Natural killer cell (primary cell): ENCODE results near the gene KPNB1. TPM values are rescaled to one million over a fixed set of nuclear protein-coding genes. Genes with fewer than 3 reads are reported as not detected.

Experiments used
- ATAC-seq, 3 donors: fragments of 150-1000 bp in 2 of 3; fragments of 200-7000 bp in 1 of 3; cut with Tn5 transposase; 1 replicate in 1 of 3; 2 replicates in 2 of 3; pipeline ENCODE4 v1.10.0; 2021; ENCODE audit warnings: mild to moderate bottlenecking in 2 of 3, moderate library complexity in 2 of 3
- DNase-seq, 2 donors: peaks; one replicate each; pipeline versions ENCODE4 v3.0.0 to v3.0.0-alpha.2; 2013 to 2021; ENCODE audit warnings: mixed read lengths in 1 of 2
- H3K27ac ChIP-seq: one replicate; pipeline ENCODE4 v1.5.1; 2013; ENCODE audit warnings: mild to moderate bottlenecking, low read length
- H3K27me3 ChIP-seq: one replicate; pipeline ENCODE4 v1.6.1; 2013; ENCODE audit warnings: low read length; ENCODE audit not compliant: control insufficient read depth, insufficient read depth
- H3K36me3 ChIP-seq: one replicate; pipeline ENCODE4 v1.6.1; 2013; ENCODE audit warnings: low read length; ENCODE audit not compliant: control insufficient read depth, insufficient read depth
- H3K4me1 ChIP-seq: one replicate; pipeline ENCODE4 v1.6.1; 2013; ENCODE audit warnings: low read length; ENCODE audit not compliant: control insufficient read depth, insufficient read depth
- H3K4me3 ChIP-seq: one replicate; pipeline ENCODE4 v1.5.1; 2013; ENCODE audit warnings: low read length
- H3K9me3 ChIP-seq: one replicate; pipeline ENCODE4 v1.6.1; 2013; ENCODE audit warnings: low read length; ENCODE audit not compliant: control insufficient read depth, insufficient read depth
- H3K27ac Mint-ChIP-seq, 2 donors: one replicate each; pipeline ENCODE4 v1.8.0; 2022; ENCODE audit warnings: mild to moderate bottlenecking in 2 of 2, mixed read lengths in 2 of 2, moderate library complexity in 1 of 2
- H3K27me3 Mint-ChIP-seq, 2 donors: one replicate each; pipeline ENCODE4 v1.8.0; 2022; ENCODE audit warnings: low read depth in 2 of 2, mixed read lengths in 2 of 2
- H3K36me3 Mint-ChIP-seq: one replicate; pipeline ENCODE4 v1.8.0; 2022; ENCODE audit warnings: mixed read lengths
- H3K4me1 Mint-ChIP-seq, 2 donors: one replicate each; pipeline ENCODE4 v1.8.0; 2022; ENCODE audit warnings: mixed read lengths in 2 of 2
- H3K4me3 Mint-ChIP-seq: one replicate; pipeline ENCODE4 v1.8.0; 2022; ENCODE audit warnings: mild to moderate bottlenecking, moderate library complexity, mixed read lengths
- H3K9me3 Mint-ChIP-seq, 2 donors: one replicate each; pipeline ENCODE4 v1.8.0; 2022; ENCODE audit warnings: mixed read lengths in 2 of 2
- WGBS: methylation state at CpG from one replicate; pipeline ENCODE4 v1.1.7; 2013; ENCODE audit warnings: missing lambda C conversion rate; ENCODE audit not compliant: insufficient coverage; 5-methylcytosine and 5-hydroxymethylcytosine counted together
- intact Hi-C: fragments of 100-400 bp; cut with micrococcal nuclease; formaldehyde crosslinking; loops from one replicate; pipeline ENCODE4 v1.14.2; 2022
- total RNA-seq, 4 donors: library from RNA; stranded (reverse); fragments of 120-200 nt in 1 of 4; gene quantifications; one replicate each; pipeline versions ENCODE4 v1.2.3 to v1.2.4, GENCODE V29; 2013 to 2022
- TF ChIP-seq, protein P1 (sequence below): fragments of 200-600 bp; IDR thresholded peaks from one replicate; pipeline ENCODE4 v1.8.0; 2022; ENCODE audit warnings: antibody characterized with exemption

The KPNB1 gene
- total RNA-seq, 3 donors from 2014 or later (not counting 1 experiment from before 2014, with no cell fraction given): 236 to 273 (median 259) TPM

- no peaks in the 10 kb centered on the region for H3K9me3 ChIP-seq
- no peak overlapping the region for H3K4me3 ChIP-seq
- H3K36me3 ChIP-seq: no peaks in the 10 kb centered on the region
- DNase-seq (no peak), ATAC-seq (no peak)
- WGBS: 69% methylated on average over 4 of the region's 4 CpGs
- H3K27me3 ChIP-seq: no peaks in the 10 kb centered on the region
- no peaks in the 10 kb centered on the region for H3K9me3 Mint-ChIP-seq
- peak overlapping the region; percentile 54 for H3K27ac ChIP-seq
- peak overlapping the region; percentile 7 for H3K4me3 Mint-ChIP-seq
- no peaks in the 10 kb centered on the region for H3K36me3 Mint-ChIP-seq
- H3K27me3 Mint-ChIP-seq: no peaks in the 10 kb centered on the region
- TF ChIP-seq, protein P1, sequence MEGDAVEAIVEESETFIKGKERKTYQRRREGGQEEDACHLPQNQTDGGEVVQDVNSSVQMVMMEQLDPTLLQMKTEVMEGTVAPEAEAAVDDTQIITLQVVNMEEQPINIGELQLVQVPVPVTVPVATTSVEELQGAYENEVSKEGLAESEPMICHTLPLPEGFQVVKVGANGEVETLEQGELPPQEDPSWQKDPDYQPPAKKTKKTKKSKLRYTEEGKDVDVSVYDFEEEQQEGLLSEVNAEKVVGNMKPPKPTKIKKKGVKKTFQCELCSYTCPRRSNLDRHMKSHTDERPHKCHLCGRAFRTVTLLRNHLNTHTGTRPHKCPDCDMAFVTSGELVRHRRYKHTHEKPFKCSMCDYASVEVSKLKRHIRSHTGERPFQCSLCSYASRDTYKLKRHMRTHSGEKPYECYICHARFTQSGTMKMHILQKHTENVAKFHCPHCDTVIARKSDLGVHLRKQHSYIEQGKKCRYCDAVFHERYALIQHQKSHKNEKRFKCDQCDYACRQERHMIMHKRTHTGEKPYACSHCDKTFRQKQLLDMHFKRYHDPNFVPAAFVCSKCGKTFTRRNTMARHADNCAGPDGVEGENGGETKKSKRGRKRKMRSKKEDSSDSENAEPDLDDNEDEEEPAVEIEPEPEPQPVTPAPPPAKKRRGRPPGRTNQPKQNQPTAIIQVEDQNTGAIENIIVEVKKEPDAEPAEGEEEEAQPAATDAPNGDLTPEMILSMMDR: no peak
- H3K27ac Mint-ChIP-seq: peak overlapping the region; percentile 92 to 94
- peaks cover 80 to 88% of the 10 kb centered on the region in 2 donors for H3K4me1 Mint-ChIP-seq
- peaks cover 91% of the 10 kb centered on the region for H3K4me1 ChIP-seq
- intact Hi-C loops: no loop called here
These were observed 78.6 kb downstream of the KPNB1 start for GRCh38 chr17:47728214-47728877.

DNA sequence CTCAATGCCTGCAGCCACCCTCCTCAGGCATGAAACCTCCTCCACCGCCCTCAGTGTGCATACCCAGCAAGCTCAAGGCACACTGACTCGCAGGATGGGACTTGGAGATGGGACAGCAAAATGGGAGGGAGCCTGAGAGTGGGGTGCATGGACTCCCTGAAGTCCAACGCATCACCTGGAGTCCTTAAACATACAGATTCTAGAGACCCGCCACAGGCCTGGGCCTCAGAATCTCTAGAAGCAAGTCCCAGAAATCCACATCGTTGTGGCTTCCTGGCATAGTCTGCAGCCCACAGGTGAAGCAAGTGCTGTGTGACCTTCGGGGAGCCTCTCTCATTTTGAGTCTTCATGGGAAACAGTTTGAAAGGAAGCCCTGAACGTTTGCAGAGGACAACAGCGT, 79.8 kb downstream of the KPNB1 start:
- Histone ChIP-seq H3K9me3 (no peaks in the 10 kb centered on the region), H3K36me3 (peaks cover 2% of the 10 kb centered on the region), H3K27me3 (no peaks in the 10 kb centered on the region), H3K4me1 (peaks cover 83% of the 10 kb centered on the region), H3K4me3 (no peak overlapping the region), H3K27ac (peak overlapping the region; percentile 54)
- peaks cover 7% of the 10 kb centered on the region for H3K36me3 Mint-ChIP-seq
- intact Hi-C loops: no loop called here
- DNase-seq: no peak
- peak overlapping the region; percentile 91 for H3K4me3 Mint-ChIP-seq
- no peak for ATAC-seq
- TF ChIP-seq, protein P1: no peak
- WGBS: 65% methylated on average over 8 of the region's 8 CpGs
- H3K27ac Mint-ChIP-seq: peak overlapping the region; percentile 92 to 94
- H3K4me1 Mint-ChIP-seq: peaks cover 78 to 86% of the 10 kb centered on the region in 2 donors
- H3K27me3 Mint-ChIP-seq: no peaks in the 10 kb centered on the region
- no peaks in the 10 kb centered on the region for H3K9me3 Mint-ChIP-seq

DNA sequence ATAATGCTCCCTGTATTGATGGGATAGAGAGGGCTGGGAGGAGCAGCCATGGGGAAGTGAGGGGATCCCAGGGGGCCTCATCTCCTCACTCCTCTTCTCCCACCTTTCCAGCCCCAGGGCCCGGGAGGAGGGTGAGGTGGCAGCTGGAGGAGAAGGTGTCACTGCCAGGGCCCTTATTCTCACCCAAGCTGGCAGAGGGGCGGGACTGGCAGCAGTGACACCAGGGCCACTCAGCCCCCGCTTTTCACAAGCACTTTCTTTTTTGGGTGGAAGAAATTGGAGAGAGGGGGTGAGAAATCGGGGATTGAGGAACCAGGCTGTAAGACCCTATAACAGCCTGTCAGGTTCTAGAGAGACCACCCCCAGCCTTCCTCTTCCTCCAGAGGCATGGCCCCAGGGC, 81.0 kb downstream of the KPNB1 start:
- no peaks in the 10 kb centered on the region for H3K9me3 Mint-ChIP-seq
- no peak for ATAC-seq
- no peak overlapping the region for H3K4me3 ChIP-seq
- TF ChIP-seq, protein P1: no peak
- WGBS: 51% methylated on average over 3 of the region's 4 CpGs
- no peaks in the 10 kb centered on the region for H3K27me3 ChIP-seq
- peaks cover 10% of the 10 kb centered on the region for H3K36me3 ChIP-seq
- DNase-seq: peak; percentile 18 to 41
- H3K27me3 Mint-ChIP-seq: no peaks in the 10 kb centered on the region
- H3K27ac ChIP-seq: peak overlapping the region; percentile 83
- peaks cover 10% of the 10 kb centered on the region for H3K36me3 Mint-ChIP-seq
- no peaks in the 10 kb centered on the region for H3K9me3 ChIP-seq
- H3K4me1 ChIP-seq: peaks cover 80% of the 10 kb centered on the region
- peak overlapping the region; percentile 91 for H3K4me3 Mint-ChIP-seq
- intact Hi-C loops: loop anchor here (10.0 kb wide), 1 partner anchor 94 kb away; the partner anchor contains the start of gene OSBPL7
- H3K27ac Mint-ChIP-seq: peak overlapping the region; percentile 92 to 94
- H3K4me1 Mint-ChIP-seq: peaks cover 71 to 78% of the 10 kb centered on the region in 2 donors
